ENCODE measurements around the gene NOVA1.

NOVA1 gene

DNA sequence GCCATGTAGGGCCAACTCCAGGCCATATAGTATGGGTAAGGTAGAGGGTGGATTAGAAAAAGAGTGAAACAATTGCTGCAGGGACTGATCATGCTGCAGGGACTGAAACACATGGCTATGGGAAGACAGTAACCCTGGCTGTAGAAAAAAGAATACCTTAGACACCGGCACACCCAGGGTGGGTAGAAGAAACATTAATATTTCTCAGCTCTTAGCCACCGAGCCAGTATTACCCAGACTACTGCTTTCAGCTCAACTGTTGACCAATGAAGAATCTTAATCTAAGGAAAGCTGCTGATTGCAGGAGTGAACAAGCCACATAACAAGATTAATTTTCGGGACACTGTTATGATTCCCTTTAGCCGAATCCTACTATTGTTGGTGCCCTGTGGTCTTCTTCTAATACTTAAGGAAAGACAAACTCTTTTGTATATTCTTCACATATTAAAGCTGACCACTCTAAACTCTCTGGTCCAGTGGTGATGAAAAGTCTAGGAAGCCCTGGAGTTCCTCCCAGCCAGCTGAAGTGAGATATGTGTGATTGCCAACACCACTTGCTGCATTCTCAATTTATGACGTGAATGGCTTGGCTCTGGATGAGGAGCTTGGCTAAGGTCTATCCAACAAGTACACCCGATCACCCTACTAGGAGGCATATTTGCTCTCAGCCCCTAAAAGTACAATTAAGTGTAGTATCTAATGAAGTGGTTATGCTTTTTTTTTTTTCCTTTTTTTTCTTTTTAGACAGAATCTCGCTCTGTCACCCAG, 69.2 kb downstream of the NOVA1 start:
- no peaks in the 10 kb centered on the region for H3K27me3 Mint-ChIP-seq
- H3K36me3 Mint-ChIP-seq (ENCODE audit: low read depth) = no peaks in the 10 kb centered on the region
- H3K27ac Mint-ChIP-seq = no peak overlapping the region
- H3K9me3 Mint-ChIP-seq = peaks cover 3% of the 10 kb centered on the region
- H3K4me1 Mint-ChIP-seq (ENCODE audit: low read depth) = no peaks in the 10 kb centered on the region
- no peak overlapping the region for H3K4me3 Mint-ChIP-seq

DNA sequence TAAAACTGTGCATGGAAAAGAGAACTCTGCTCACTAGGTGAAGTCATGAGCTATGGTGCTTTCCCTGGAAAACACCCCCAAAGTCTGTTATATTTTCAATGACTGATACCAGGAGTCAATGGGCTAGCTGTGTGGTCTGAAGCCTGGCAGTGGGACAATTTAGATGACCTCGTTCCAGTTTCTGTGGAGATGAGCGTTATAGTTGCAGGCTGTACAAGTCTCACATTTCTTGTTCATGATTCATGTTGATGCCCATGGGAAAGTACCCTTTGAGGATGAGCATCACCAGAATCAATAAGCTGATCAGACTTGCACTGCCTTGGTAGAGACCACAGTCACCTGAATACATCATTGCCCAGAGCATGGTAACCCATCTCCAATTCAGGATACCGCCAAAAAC, 70.7 kb downstream of the NOVA1 start:
- H3K27ac Mint-ChIP-seq = no peak overlapping the region
- no peak overlapping the region for H3K4me3 Mint-ChIP-seq
- no peaks in the 10 kb centered on the region for H3K36me3 Mint-ChIP-seq (ENCODE audit: low read depth)
- H3K27me3 Mint-ChIP-seq = no peaks in the 10 kb centered on the region
- H3K9me3 Mint-ChIP-seq = peaks cover 3% of the 10 kb centered on the region
- H3K4me1 Mint-ChIP-seq (ENCODE audit: low read depth) = no peaks in the 10 kb centered on the region

DNA sequence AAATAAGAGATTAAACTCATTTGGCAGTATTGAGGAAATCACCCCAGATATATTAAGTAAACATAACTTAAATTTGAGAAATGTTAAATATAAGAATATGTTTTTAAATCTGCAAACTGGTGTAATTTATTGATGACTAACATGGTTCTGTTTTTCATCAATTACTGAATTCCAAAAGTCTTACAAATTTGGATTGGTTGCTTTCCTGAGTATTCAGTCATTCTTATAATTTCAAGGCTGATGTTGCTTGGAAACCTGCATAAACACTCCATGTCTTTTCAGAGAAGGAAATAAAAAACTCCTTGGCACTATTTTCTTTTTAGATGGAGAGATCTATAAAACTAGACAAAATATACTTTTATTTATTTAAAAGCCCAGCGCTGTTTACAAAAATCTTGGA, 71.7 kb downstream of the NOVA1 start:
- Mint-ChIP-seq H3K27me3 (no peaks in the 10 kb centered on the region), H3K36me3 (ENCODE audit: low read depth) (no peaks in the 10 kb centered on the region), H3K27ac (no peak overlapping the region), H3K4me1 (ENCODE audit: low read depth) (no peaks in the 10 kb centered on the region), H3K4me3 (no peak overlapping the region), H3K9me3 (peaks cover 3% of the 10 kb centered on the region)

DNA sequence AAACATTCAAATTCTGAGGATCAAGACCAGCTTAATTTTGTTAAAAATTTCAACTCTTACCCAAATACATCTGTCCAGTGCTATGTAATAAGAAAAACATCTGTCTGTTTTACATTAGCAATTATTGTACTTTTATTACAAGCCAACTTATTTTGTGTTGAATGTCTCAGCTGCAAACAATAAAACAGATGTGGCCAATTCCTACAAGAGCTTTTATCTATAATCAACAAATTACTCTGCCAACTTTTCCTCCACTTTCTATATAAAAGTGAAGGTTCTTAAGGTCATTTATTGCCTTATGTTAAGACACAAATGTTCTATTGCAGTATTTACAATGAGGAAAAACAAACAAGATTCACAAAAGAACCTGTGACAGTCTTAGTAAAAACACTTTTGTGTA, 72.7 kb downstream of the NOVA1 start:
- Mint-ChIP-seq H3K4me1 (ENCODE audit: low read depth) (no peaks in the 10 kb centered on the region), H3K9me3 (peaks cover 3% of the 10 kb centered on the region), H3K36me3 (ENCODE audit: low read depth) (no peaks in the 10 kb centered on the region), H3K27me3 (no peaks in the 10 kb centered on the region), H3K4me3 (no peak overlapping the region), H3K27ac (no peak overlapping the region)

DNA sequence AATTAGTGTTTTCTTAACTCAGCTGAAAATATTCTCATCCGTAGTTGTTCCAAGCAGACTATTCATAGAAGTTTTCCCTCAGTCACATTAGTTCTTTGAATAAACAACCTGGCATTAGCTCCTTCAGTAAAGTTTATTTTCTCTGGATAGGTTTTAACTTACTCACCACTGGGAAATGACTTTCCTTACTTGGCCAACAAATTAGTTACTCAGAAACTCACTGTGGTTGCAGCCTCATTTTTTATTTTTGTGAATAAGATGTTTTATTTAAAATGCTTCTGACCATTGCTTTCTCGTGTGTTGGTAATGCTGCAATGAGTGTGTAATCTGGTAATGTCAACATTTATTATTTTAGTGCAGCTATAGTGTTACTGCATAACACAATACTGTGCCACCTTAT, 74.9 kb downstream of the NOVA1 start:
- no peaks in the 10 kb centered on the region for H3K27me3 Mint-ChIP-seq
- no peak overlapping the region for H3K27ac Mint-ChIP-seq
- H3K4me1 Mint-ChIP-seq (ENCODE audit: low read depth) = no peaks in the 10 kb centered on the region
- no peaks in the 10 kb centered on the region for H3K36me3 Mint-ChIP-seq (ENCODE audit: low read depth)
- H3K9me3 Mint-ChIP-seq = peaks cover 3% of the 10 kb centered on the region
- no peak overlapping the region for H3K4me3 Mint-ChIP-seq

DNA sequence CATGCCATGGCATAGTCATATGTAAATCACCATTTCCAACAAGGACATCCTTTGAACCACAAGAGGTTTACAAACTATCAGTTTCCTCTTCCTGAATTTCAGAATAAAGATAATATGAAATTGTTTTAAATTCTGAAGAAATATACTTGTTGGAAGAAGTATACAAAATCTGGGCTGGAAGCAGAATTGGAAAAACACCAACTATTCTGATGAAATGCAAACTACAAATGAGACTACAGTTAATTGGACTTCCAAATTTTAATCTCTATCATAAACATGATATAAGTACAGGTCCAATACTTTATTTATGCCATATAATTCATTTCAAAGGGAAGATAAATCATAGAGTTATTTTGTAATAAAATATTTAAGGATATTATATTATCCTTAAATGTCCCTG, 80.1 kb downstream of the NOVA1 start:
- no peaks in the 10 kb centered on the region for H3K27me3 Mint-ChIP-seq
- peaks cover 8% of the 10 kb centered on the region for H3K9me3 Mint-ChIP-seq
- H3K27ac Mint-ChIP-seq = no peak overlapping the region
- H3K36me3 Mint-ChIP-seq (ENCODE audit: low read depth) = no peaks in the 10 kb centered on the region
- no peaks in the 10 kb centered on the region for H3K4me1 Mint-ChIP-seq (ENCODE audit: low read depth)
- H3K4me3 Mint-ChIP-seq = no peak overlapping the region

DNA sequence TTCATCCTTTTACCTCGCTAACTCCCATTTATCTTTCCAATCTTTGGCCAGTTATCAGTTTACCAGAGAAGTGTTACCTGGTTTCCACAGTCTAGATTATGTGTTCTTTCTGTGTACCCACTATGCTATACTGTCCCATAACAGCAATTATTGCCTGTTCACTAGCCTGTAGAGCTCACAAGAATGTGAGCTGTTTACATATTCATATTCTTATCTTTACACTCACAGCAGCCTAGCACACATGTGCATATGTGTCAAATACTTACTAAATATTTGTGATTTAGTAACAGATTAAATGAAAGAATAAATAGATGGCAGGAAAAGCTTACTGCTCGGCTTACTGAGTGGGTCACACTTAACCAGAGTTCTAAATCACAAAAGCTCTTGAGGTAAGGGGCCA, 97.8 kb downstream of the NOVA1 start:
- Mint-ChIP-seq H3K27ac (no peak overlapping the region), H3K4me1 (ENCODE audit: low read depth) (no peaks in the 10 kb centered on the region), H3K9me3 (peaks cover 6% of the 10 kb centered on the region), H3K36me3 (ENCODE audit: low read depth) (no peaks in the 10 kb centered on the region), H3K4me3 (no peak overlapping the region), H3K27me3 (no peaks in the 10 kb centered on the region)

DNA sequence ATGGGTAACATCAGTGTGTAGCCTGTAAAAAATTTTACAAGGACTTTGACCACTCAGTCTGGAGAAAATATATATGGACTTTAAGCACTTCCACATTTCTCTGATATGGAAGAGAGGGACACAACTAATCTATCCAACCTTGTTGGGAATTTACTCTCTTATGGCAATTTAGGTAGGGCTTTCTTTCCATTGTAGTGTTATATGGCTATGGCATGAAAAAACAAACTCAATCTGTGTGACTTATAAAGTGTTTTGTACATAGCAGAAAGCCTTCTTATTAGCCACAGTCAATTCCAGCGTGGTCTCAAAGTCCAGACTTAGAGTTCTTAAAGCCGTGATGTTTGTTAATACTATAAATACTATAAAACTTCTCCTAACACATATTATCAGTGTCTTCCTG, 98.3 kb downstream of the NOVA1 start:
- Mint-ChIP-seq H3K36me3 (ENCODE audit: low read depth) (no peaks in the 10 kb centered on the region), H3K9me3 (peaks cover 6% of the 10 kb centered on the region), H3K27ac (no peak overlapping the region), H3K4me1 (ENCODE audit: low read depth) (no peaks in the 10 kb centered on the region), H3K27me3 (no peaks in the 10 kb centered on the region), H3K4me3 (no peak overlapping the region)

DNA sequence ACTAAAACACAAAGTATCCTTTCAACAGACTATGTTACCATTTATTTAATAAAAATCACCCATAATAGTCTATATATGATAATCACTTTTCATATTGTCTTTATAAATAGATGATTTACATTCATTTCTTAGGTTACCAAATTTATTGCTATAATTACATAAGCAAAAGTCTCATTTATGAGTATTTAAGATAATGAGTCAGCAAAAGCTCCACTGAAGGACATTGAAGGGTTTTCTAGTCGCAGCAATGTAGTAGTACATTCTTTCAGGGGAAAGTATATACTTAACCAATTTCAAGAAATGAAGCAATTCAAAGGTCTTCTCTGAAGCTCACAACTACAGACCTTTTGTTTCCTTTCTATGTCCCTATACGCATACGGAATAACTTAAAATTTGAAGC, 110.9 kb downstream of the NOVA1 start:
- no peaks in the 10 kb centered on the region for H3K4me1 Mint-ChIP-seq (ENCODE audit: low read depth)
- H3K4me3 Mint-ChIP-seq = no peak overlapping the region
- no peak overlapping the region for H3K27ac Mint-ChIP-seq
- H3K27me3 Mint-ChIP-seq = no peaks in the 10 kb centered on the region
- peaks cover 6% of the 10 kb centered on the region for H3K9me3 Mint-ChIP-seq
- no peaks in the 10 kb centered on the region for H3K36me3 Mint-ChIP-seq (ENCODE audit: low read depth)

DNA sequence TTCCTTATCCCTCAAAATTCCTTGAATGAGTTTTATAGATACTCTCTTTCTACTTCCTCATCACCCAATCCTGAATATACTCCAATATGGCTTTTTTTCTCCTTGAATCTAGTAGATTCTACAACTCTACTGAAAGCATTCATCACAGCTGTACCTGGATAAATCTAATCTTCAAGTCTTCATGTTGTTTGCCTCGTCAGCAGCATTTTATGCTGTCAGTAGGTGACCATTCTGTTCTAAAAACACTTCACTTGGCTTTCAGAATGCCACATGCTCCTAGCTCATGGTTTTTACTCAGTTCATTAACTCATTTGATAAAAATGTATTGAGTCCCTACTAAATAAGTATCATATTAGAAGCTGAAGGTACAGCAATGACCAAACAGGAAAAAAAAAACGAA, 113.3 kb downstream of the NOVA1 start:
- Mint-ChIP-seq H3K36me3 (ENCODE audit: low read depth) (no peaks in the 10 kb centered on the region), H3K4me1 (ENCODE audit: low read depth) (no peaks in the 10 kb centered on the region), H3K9me3 (peaks cover 6% of the 10 kb centered on the region), H3K27me3 (no peaks in the 10 kb centered on the region), H3K4me3 (no peak overlapping the region), H3K27ac (no peak overlapping the region)

DNA sequence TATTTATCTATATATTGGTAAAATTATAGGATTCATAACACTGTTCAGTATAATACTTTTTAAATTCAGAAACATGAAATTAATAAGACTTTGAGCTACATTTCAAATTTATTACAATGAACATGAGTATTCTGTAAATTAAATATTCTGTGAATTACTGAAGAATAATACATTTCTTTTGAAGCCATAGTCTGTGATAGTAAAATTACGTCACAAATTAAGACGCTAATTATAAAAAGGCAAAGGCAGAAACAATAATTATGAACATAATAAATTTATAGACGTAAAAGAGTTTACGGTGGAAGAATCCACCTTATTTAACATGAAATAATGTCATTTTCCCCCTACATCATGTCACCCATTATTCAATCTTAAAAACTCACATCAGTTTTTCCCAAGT, 118.9 kb downstream of the NOVA1 start:
- no peaks in the 10 kb centered on the region for H3K27me3 Mint-ChIP-seq
- no peaks in the 10 kb centered on the region for H3K36me3 Mint-ChIP-seq (ENCODE audit: low read depth)
- no peak overlapping the region for H3K27ac Mint-ChIP-seq
- H3K9me3 Mint-ChIP-seq = peaks cover 6% of the 10 kb centered on the region
- no peak overlapping the region for H3K4me3 Mint-ChIP-seq
- no peaks in the 10 kb centered on the region for H3K4me1 Mint-ChIP-seq (ENCODE audit: low read depth)

DNA sequence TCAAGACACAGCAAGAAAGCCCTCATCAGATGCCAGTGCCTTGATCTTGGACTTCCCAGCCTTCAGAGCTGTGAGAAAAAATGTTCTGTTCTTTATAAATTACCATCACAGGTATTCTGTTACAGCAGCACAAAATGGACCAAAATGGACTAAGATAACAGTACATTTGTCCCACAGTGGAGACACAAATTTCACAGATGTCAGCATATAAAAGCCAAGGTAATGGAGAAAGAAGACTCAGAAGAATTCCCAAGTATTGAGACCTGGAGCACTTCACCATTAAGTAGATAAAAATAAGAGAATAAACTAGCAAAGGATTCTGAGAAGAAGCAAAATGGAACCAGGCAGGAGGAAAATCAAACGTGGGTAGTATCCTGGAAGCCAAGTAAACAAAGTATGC, 131.0 kb downstream of the NOVA1 start:
- Mint-ChIP-seq H3K27ac (no peak overlapping the region), H3K27me3 (no peaks in the 10 kb centered on the region), H3K4me1 (ENCODE audit: low read depth) (no peaks in the 10 kb centered on the region), H3K36me3 (ENCODE audit: low read depth) (no peaks in the 10 kb centered on the region), H3K4me3 (no peak overlapping the region), H3K9me3 (peaks cover 12% of the 10 kb centered on the region)

DNA sequence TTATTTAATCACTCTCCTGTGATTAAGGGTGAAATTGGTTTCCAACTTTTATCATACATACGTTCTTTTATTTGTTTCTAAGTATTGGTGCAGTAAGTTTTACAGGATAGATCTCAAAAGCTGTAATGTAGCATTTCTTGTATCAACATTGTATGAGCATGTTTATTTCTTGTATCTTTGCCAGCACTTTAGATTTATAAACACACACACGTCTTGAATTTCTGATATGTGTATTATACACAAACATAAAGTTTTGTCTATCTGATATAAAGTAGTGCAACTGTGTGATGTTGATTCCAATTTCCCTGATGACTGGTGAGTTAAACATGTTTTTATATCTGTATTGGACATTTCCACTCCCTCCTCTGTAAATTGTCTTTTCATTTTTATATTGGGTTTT, 134.7 kb downstream of the NOVA1 start:
- no peak overlapping the region for H3K4me3 Mint-ChIP-seq
- no peaks in the 10 kb centered on the region for H3K36me3 Mint-ChIP-seq (ENCODE audit: low read depth)
- H3K9me3 Mint-ChIP-seq = peaks cover 12% of the 10 kb centered on the region
- no peaks in the 10 kb centered on the region for H3K27me3 Mint-ChIP-seq
- no peaks in the 10 kb centered on the region for H3K4me1 Mint-ChIP-seq (ENCODE audit: low read depth)
- no peak overlapping the region for H3K27ac Mint-ChIP-seq

DNA sequence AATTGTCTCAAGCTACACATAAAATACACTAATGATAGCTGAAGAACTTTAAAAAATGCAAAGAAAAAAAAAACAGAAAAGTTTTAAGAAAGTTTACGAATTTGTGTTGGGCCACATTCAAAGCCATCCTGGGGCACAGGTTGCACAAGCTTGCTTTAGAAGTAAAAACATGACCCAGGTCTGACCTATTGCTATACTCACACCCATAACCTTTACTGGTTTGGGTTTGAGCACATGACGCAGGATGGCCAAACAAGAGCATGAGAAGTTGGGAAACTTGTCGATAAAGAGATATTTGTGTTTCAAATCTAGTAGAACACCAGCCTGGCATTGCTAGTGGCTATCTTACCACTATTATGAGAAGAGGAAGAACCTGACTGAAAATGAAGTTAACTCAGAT, 143.7 kb downstream of the NOVA1 start:
- no peak overlapping the region for H3K27ac Mint-ChIP-seq
- H3K36me3 Mint-ChIP-seq (ENCODE audit: low read depth) = no peaks in the 10 kb centered on the region

DNA sequence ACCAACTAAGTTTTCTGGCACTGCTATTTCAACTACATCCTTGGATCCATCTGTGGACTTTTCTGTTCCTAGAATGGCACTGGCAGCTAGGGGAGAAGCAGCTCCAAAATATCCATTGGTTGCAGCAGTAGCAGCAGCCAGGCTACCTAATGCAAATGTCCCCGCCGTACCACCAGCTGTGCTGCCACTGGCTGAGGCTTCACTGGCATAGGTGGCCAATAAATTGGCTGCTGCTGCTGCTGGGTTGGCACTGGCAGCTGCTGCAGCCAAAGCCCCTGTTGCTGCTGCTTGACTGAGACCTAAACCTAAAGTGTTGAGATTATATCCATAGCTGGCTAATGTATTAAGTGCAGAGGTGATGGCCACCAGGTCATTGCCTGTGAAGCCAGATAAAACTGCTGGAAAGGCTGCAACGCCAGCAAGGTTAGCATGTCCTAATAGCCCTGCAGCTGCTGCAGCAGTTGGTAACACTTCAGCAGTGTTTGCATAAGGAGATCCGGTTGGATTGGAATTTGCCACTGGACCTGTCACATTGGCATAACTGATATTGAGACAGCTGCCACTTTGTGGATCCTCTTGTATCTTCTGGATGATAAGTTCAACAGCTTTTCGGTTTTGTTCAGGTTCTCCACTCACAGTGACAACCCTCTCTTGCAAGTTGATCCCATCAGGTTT, 149.5 kb downstream of the NOVA1 start:
- Mint-ChIP-seq H3K4me1 (ENCODE audit: low read depth) (no peaks in the 10 kb centered on the region), H3K4me3 (no peak overlapping the region), H3K27ac (no peak overlapping the region), H3K9me3 (peaks cover 10% of the 10 kb centered on the region), H3K36me3 (ENCODE audit: low read depth) (no peaks in the 10 kb centered on the region), H3K27me3 (no peaks in the 10 kb centered on the region)

More for the DNA sequence above, 143.7 kb downstream of the NOVA1 start:
- no peak overlapping the region for H3K4me3 Mint-ChIP-seq
- H3K4me1 Mint-ChIP-seq (ENCODE audit: low read depth) = no peaks in the 10 kb centered on the region
- H3K27me3 Mint-ChIP-seq = no peaks in the 10 kb centered on the region
- peaks cover 3% of the 10 kb centered on the region for H3K9me3 Mint-ChIP-seq

DNA sequence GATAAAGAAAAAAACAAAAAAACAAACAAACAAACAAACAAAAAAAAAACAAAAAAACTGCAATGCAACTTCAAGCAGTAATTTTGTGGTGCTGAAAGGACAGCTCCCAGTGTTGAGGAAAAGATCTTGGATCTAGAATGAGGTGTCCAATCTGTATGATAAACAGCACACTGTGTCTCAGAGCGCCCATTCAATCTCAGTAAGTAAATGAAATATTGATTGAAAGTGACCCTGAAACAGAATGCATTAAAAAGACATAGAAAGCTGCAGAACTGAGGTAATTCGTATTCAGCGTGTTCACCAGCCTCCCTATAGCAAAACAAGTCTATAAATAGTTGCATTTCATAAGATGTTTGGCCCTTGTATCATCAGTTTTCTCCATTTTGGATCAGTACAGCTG, 153.0 kb downstream of the NOVA1 start:
- H3K36me3 Mint-ChIP-seq (ENCODE audit: low read depth) = no peaks in the 10 kb centered on the region
- H3K27ac Mint-ChIP-seq = no peak overlapping the region
- H3K27me3 Mint-ChIP-seq = no peaks in the 10 kb centered on the region
- H3K4me3 Mint-ChIP-seq = no peak overlapping the region
- peaks cover 13% of the 10 kb centered on the region for H3K9me3 Mint-ChIP-seq
- H3K4me1 Mint-ChIP-seq (ENCODE audit: low read depth) = no peaks in the 10 kb centered on the region

Measured in stimulated activated naive CD8-positive, alpha-beta T cell treated with anti-CD3 and anti-CD28 coated beads, Interleukin-15, Interleukin-2, amounts not matched to agents 100 ng/mL and 50 ng/mL, for 24 hours (primary cell).